Activated T-helper 17 cell treated with anti-CD3 and anti-CD28 coated beads, Interleukin-2, amount 50 U/mL, for 72 hours (primary cell): ENCODE data around the gene PRKCA. TPM values are rescaled to one million over a fixed set of nuclear protein-coding genes. Genes with fewer than 3 reads are reported as not detected.

Experiments used
- ATAC-seq: fragments of 150-1000 bp; cut with Tn5 transposase; replicated peaks from 2 replicates; pipeline ENCODE4 v1.10.0; 2021; ENCODE audit warnings: mild to moderate bottlenecking, moderate library complexity
- H3K27ac Mint-ChIP-seq: one replicate; pipeline ENCODE4 v1.8.0; 2022; ENCODE audit warnings: mixed read lengths
- H3K27me3 Mint-ChIP-seq: one replicate; pipeline ENCODE4 v1.8.0; 2022; ENCODE audit warnings: mixed read lengths
- H3K36me3 Mint-ChIP-seq: one replicate; pipeline ENCODE4 v1.8.0; 2022; ENCODE audit warnings: low read depth, mild to moderate bottlenecking, mixed read lengths
- H3K4me1 Mint-ChIP-seq: one replicate; pipeline ENCODE4 v1.8.0; 2022; ENCODE audit warnings: mixed read lengths
- H3K4me3 Mint-ChIP-seq: one replicate; pipeline ENCODE4 v1.8.0; 2022; ENCODE audit warnings: mild to moderate bottlenecking, mixed read lengths
- H3K9me3 Mint-ChIP-seq: one replicate; pipeline ENCODE4 v1.8.0; 2022; ENCODE audit warnings: mixed read lengths
- total RNA-seq, 2 donors: library from RNA; stranded (reverse); gene quantifications; one replicate each; pipeline ENCODE4 v1.2.3, GENCODE V29; 2022

Gene PRKCA
- total RNA-seq, 2 donors from 2014 or later, result 58.2 to 86.0 TPM

DNA sequence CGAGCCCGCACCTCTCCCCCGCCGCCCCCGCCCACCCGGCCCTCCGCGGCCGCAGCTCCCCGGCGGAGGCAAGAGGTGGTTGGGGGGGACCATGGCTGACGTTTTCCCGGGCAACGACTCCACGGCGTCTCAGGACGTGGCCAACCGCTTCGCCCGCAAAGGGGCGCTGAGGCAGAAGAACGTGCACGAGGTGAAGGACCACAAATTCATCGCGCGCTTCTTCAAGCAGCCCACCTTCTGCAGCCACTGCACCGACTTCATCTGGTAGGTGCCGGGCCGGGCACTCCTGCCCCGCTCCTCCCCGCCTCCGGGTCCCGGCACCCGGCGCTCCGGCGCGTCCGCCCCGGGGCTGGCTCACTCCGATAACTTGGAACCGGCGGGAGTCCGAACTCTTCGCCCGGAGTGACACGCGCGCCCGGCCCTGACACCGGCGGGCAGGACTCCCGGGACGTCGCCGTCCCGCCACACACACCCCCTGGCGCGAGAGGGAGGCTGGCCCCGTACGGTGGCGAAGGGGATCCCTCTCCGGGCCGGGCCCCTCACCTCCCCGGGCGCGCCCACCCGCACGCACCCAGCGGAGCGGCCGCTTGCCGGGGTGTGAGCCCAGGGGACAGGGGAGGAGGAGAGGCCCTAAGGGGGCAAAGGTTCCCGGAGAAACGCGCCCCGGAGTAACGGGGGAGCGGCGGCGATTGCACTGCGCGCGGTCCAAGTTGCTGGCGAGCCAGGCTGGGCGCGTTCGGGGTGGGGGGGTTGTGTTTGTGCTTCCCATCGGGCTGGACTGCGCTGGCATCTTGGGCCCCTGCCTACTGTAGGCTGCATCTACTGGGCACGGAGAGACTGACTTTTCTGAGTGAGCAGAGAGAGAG is 581 bp downstream of the PRKCA start:
- H3K4me3 Mint-ChIP-seq, result peak overlapping the region; percentile 98
- ATAC-seq, result peak; percentile 38
- peak overlapping the region; percentile 87 for H3K27ac Mint-ChIP-seq
- H3K9me3 Mint-ChIP-seq, result no peaks in the 10 kb centered on the region
- H3K27me3 Mint-ChIP-seq, result no peaks in the 10 kb centered on the region
- H3K4me1 Mint-ChIP-seq, result peaks cover 30% of the 10 kb centered on the region
- H3K36me3 Mint-ChIP-seq, result peaks cover 52% of the 10 kb centered on the region

DNA sequence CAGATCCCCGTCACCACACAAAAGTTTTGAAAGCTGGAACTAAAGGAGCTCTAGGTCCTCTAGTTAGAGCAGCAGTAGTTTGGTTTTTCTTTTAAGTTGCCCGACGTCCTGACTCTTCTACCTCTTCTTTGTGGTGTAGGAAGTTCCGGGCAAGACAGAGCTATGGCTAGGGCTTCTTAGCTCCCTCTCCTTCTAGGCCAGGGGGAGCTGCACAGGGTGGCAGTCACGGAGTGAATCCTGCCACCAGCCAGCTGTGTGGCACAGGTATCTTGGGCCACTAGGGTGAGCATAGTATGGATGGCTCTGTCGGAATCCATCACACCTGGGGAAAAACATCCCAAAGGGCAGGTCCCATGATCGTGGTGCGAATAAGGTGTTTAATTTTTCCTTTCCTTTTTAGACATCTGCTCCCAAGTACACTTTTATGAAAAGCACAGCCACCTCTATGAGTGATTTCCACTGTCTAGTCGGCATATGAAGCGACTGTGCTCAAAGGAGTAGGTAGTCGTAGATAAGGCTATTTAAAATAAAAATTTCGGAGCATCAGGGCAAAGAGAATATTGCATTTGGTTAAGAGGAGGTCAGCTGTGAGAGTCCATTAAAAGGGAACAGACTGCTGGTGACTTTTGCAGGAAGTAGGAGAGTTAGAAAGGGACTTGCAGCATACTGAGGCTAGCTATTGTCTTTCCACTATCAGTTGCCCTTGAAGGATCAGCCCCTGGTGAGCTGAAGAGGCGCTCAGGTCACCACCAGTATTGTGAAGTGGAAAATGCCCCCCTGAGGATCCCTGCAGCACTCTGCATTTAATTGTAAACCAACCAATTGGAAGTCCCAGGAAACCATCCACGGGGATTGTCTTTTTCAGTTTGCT is 2.1 kb downstream of the PRKCA start:
- Mint-ChIP-seq H3K27me3 (no peaks in the 10 kb centered on the region), H3K4me1 (peaks cover 37% of the 10 kb centered on the region), H3K4me3 (peak overlapping the region; percentile 98), H3K36me3 (peaks cover 67% of the 10 kb centered on the region), H3K9me3 (no peaks in the 10 kb centered on the region), H3K27ac (peak overlapping the region; percentile 87)
- peak; percentile 54 for ATAC-seq

DNA sequence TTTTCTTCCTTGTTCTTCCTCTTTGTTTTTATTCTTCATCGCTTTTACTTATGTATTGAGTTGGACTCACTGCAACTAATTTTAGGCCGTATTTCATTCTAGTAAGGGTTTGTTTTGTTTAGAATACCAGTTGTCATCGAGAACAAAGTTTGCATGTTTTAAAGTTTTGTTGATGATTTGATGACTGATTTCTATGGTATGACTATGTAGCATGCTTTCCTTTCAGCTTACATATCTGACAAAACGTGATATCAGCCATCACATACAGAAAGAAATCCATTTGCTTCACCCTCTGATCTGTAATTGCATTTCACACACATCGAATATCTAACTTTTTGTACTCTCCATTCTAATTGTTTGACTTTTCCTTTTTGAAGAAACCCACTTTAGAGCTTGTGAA is 4.0 kb downstream of the PRKCA start:
- peaks cover 83% of the 10 kb centered on the region for H3K36me3 Mint-ChIP-seq
- H3K27ac Mint-ChIP-seq, result peak overlapping the region; percentile 87
- peak; percentile 28 for ATAC-seq

DNA sequence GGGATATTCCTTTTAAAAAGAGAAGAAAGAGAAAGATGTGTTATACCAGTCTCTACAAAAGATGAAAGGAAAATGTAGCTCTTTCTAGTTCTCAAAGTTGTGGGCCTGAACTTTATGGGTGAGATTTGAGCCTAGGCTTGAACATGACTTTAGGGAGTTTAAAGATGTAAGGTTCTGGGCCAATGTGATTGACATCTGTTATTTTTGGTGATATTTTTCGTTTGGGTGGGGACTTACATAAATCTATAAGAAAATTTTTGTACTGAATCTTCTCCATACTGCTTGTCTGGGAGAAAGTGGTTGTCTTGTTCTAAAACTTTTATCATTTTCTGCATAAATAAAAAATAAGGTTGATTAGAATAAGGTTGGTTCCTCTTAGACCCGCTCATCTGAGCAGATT is 4.8 kb downstream of the PRKCA start:
- Mint-ChIP-seq H3K9me3 (no peaks in the 10 kb centered on the region), H3K4me1 (peaks cover 42% of the 10 kb centered on the region), H3K4me3 (peak overlapping the region; percentile 98), H3K36me3 (peaks cover 83% of the 10 kb centered on the region), H3K27me3 (no peaks in the 10 kb centered on the region), H3K27ac (peak overlapping the region; percentile 87)
- no peak for ATAC-seq

More for the DNA sequence above, 4.0 kb downstream of the PRKCA start:
- Mint-ChIP-seq H3K9me3 (no peaks in the 10 kb centered on the region), H3K4me3 (peak overlapping the region; percentile 98), H3K4me1 (peaks cover 43% of the 10 kb centered on the region), H3K27me3 (no peaks in the 10 kb centered on the region)

DNA sequence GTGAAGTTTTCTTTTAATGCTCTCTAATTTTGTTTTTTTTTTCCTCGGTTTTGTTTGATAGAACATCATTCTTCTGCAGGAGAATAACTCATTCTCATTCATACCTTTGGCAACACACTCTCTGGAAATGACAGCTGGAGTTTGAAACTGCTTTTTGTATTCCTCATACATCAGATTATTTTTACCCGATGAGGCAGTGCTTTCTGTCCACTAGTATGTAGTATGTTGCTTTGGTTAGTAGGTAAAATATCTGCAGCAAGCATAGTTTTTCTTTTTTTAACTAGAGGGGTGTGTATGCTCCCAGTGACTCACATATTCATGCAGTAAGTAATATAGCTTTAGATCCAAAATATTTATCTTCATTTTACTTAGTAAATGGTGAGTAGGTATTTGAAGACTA is 6.4 kb downstream of the PRKCA start:
- Mint-ChIP-seq H3K4me3 (peak overlapping the region; percentile 98), H3K27ac (peak overlapping the region; percentile 87), H3K9me3 (no peaks in the 10 kb centered on the region), H3K36me3 (peaks cover 83% of the 10 kb centered on the region), H3K27me3 (no peaks in the 10 kb centered on the region), H3K4me1 (peaks cover 55% of the 10 kb centered on the region)
- ATAC-seq, result no peak

DNA sequence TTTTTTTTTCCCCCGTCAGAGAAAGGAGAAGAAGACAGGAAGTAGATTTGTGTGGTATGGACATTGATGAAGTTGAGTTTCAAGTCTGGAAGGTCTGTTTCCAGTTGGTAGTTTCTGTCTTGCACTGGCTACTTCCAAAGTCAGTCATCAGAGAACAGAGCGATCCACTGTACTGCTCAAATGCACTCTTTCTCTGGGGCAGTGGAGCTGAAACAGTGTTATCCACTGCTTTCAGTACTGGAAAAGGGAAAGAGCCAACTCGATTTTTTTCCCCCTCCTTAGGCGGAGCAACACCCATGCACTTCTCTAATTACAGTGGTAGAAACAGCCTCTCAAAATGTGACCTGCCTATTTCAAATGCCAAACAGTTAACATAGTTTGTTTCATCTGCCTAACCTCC is 7.4 kb downstream of the PRKCA start:
- H3K4me3 Mint-ChIP-seq, result peak overlapping the region; percentile 98

DNA sequence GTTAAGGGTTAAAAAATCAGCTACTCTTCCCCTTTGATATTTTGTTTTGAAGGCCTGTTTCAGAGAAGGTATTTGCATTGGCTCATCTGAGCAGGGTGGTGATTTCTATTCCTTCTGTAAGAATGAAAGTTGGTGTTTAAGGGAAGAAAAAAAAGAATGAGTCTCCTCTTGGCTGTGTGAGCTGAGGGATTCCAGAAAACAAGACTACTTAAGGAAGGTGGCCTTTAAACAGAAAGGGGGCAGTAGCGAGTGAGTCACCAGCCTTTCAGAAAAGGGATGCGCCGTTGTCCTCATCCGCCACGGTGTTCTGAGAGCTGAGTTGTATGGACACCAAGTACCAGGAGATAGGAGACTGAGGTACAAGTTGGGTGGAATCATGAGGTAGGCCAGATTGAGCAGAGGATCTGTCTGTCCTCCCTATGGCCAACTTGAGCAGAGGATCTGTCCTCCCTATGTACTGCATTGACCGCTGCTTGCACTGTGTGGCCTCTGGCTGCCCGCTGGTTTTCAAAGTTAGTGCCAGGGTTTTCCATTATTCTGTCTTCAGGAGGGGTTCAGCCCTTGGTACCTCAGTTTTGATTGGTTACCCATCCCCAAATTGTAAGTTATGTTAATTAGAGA is 8.2 kb downstream of the PRKCA start:
- peak; percentile 52 for ATAC-seq
- Mint-ChIP-seq H3K9me3 (no peaks in the 10 kb centered on the region), H3K36me3 (peaks cover 65% of the 10 kb centered on the region), H3K27me3 (no peaks in the 10 kb centered on the region), H3K4me3 (peak overlapping the region; percentile 98), H3K27ac (peak overlapping the region; percentile 87), H3K4me1 (peaks cover 54% of the 10 kb centered on the region)

More for the DNA sequence above, 7.4 kb downstream of the PRKCA start:
- Mint-ChIP-seq H3K27ac (peak overlapping the region; percentile 87), H3K27me3 (no peaks in the 10 kb centered on the region), H3K9me3 (no peaks in the 10 kb centered on the region), H3K4me1 (peaks cover 55% of the 10 kb centered on the region), H3K36me3 (peaks cover 74% of the 10 kb centered on the region)
- peak; percentile 56 for ATAC-seq

DNA sequence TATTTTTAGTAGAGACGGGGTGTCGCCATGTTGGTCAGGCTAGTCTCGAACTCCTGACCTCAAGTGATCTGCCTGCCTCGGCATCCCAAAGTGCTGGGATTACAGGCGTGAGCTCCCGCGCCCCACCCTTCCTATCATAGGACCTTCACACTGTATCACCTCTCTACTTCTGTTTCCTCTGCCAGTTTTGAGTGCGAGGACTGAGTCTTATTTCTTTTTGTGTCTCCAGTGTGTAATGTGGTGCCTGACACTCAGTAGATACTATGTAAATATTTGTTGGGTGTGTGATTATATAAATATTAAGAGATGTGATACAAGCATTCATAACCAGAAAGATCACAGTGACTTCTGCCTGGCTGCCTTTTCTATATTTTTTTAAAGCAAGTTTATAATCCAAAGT is 10.5 kb downstream of the PRKCA start:
- peak overlapping the region; percentile 65 for H3K4me3 Mint-ChIP-seq
- no peaks in the 10 kb centered on the region for H3K9me3 Mint-ChIP-seq
- no peaks in the 10 kb centered on the region for H3K27me3 Mint-ChIP-seq
- H3K36me3 Mint-ChIP-seq, result peaks cover 54% of the 10 kb centered on the region
- H3K27ac Mint-ChIP-seq, result peak overlapping the region; percentile 83
- H3K4me1 Mint-ChIP-seq, result peaks cover 55% of the 10 kb centered on the region
- ATAC-seq, result no peak

DNA sequence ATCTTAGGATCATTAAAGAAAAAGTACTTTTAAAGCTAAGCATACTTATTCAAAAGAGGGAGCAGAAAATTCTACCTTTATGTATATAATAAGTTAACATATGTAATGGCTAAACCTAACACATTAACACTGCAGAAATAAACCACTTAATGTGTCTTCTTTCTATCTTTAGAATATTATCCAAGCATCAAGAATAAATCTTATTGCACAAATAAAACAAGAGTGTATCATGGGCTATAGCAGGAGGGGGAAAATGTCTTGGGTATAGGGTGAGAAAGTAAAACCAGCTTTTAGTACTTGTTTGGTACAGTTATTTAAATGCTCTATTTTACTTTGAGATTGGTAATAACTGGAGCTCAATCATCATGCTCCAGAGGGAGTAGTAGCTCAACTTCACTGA is 10.9 kb downstream of the PRKCA start:
- Mint-ChIP-seq H3K36me3 (peaks cover 54% of the 10 kb centered on the region), H3K4me3 (peak overlapping the region; percentile 65), H3K4me1 (peaks cover 54% of the 10 kb centered on the region), H3K27me3 (no peaks in the 10 kb centered on the region), H3K27ac (peak overlapping the region; percentile 83), H3K9me3 (no peaks in the 10 kb centered on the region)
- ATAC-seq, result no peak

DNA sequence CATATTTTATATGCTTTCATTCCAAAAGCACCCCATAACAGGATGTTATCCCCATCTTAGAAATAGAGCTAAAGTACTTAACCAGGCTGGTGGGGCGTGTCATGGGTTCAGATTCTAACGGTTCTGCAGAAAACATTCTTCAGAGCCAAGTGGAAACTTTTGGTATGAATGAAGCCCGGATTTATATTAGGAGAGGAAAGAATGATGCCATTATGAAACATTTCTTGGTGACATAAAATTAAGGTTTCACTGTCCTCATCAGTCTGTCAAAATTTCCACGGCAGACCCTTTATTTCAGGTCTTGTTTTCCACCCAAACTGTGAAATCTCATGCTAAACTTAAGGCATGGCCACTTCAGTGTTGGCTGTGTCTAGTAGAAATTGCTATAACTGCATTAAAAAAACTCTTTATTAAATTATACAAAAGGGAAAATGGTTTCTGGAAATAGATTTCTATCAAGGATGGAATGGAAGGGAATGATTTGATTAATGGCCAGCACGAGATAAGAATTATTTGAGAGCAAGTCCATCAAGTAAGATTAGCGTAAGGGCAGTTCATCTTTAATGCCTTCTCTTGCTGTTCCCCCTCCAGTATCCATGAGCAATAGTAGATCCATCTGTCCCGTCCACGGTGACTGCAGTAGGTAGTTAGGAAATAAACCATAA is 11.7 kb downstream of the PRKCA start:
- Mint-ChIP-seq H3K4me3 (peak overlapping the region; percentile 65), H3K27me3 (no peaks in the 10 kb centered on the region), H3K4me1 (peaks cover 53% of the 10 kb centered on the region), H3K36me3 (peaks cover 48% of the 10 kb centered on the region), H3K9me3 (no peaks in the 10 kb centered on the region), H3K27ac (peak overlapping the region; percentile 83)
- peak; percentile 62 for ATAC-seq

DNA sequence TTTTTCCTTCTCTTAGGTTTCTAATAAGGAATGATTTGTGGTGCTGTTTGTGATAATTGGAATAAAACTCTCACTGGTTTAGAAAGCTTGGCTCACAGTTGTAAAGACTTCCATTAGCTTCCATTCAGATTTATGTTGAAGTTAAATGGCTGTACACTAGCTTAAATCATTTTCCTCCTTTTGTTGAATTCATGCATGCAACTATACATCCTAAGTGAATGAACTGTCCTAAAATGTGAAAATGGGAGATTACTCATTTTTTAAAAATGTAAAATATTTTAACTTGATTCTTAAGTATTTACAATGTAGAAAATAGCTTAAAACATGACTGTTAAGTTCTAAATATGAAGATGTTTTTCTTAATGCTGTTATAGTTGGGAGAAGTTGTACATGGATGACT is 15.2 kb downstream of the PRKCA start:
- Mint-ChIP-seq H3K27ac (peak overlapping the region; percentile 75), H3K36me3 (peaks cover 32% of the 10 kb centered on the region), H3K4me1 (peaks cover 31% of the 10 kb centered on the region), H3K4me3 (peak overlapping the region; percentile 56), H3K27me3 (no peaks in the 10 kb centered on the region), H3K9me3 (no peaks in the 10 kb centered on the region)
- no peak for ATAC-seq

DNA sequence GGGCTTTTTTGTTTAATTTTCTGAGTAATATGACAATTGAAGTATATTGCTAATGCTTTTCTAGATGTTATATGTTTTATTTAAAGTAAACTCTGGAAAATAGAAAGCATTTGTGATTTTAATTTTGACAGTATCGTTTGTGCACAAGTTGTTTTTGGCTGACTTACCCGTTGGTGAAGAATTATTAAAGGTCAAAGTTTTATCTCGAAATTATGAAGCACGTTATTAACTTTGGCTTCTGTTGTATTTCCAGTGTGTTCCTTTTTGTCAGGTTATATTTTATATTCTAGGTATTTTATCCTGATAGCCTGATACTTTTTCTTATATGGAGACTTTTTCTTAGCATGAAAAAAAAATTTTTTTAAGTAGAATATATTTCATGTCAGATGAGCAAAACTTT is 16.8 kb downstream of the PRKCA start:
- H3K27me3 Mint-ChIP-seq, result no peaks in the 10 kb centered on the region
- H3K4me3 Mint-ChIP-seq, result no peak overlapping the region
- no peak overlapping the region for H3K27ac Mint-ChIP-seq
- no peak for ATAC-seq
- no peaks in the 10 kb centered on the region for H3K9me3 Mint-ChIP-seq
- peaks cover 37% of the 10 kb centered on the region for H3K36me3 Mint-ChIP-seq
- H3K4me1 Mint-ChIP-seq, result peaks cover 26% of the 10 kb centered on the region

DNA sequence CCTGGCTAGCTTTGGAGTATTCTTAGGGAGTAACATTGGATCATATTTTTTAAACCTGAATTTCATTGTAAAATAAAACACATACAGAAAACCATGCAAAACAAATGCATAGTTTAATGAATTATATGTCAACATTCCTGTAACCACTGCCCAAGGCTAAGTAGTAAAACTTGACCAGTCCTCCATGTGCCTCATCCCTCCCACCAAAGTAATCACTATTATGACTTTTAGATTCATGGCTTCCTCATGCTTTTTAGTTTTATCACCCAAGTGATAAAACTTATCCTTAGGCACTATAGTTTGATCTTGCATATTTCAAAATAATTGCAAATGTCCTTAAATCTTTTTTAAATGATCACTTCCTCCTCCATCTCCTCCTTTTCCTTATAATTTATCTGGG is 20.4 kb downstream of the PRKCA start:
- Mint-ChIP-seq H3K4me3 (no peak overlapping the region), H3K4me1 (peaks cover 27% of the 10 kb centered on the region), H3K9me3 (no peaks in the 10 kb centered on the region), H3K27me3 (no peaks in the 10 kb centered on the region), H3K36me3 (peaks cover 43% of the 10 kb centered on the region), H3K27ac (peak overlapping the region; percentile 39)
- no peak for ATAC-seq
